ENCODE results near the gene UBL5. TPM values are rescaled to one million over a fixed set of nuclear protein-coding genes. Genes with fewer than 3 reads are reported as not detected.

Gene UBL5
- polyA plus RNA-seq, 1 donor from 2014 or later: 1,364 TPM

- H3K9me2 ChIP-seq (ENCODE audit: insufficient read depth, low read length): no peaks in the 10 kb centered on the region
- no peak for TF ChIP-seq POLR2AphosphoS5 (IDR thresholded peaks at IDR 0.05)
- TF ChIP-seq RAD21 (conservative IDR thresholded peaks at IDR 0.05): no peak
- TF ChIP-seq, protein P1, sequence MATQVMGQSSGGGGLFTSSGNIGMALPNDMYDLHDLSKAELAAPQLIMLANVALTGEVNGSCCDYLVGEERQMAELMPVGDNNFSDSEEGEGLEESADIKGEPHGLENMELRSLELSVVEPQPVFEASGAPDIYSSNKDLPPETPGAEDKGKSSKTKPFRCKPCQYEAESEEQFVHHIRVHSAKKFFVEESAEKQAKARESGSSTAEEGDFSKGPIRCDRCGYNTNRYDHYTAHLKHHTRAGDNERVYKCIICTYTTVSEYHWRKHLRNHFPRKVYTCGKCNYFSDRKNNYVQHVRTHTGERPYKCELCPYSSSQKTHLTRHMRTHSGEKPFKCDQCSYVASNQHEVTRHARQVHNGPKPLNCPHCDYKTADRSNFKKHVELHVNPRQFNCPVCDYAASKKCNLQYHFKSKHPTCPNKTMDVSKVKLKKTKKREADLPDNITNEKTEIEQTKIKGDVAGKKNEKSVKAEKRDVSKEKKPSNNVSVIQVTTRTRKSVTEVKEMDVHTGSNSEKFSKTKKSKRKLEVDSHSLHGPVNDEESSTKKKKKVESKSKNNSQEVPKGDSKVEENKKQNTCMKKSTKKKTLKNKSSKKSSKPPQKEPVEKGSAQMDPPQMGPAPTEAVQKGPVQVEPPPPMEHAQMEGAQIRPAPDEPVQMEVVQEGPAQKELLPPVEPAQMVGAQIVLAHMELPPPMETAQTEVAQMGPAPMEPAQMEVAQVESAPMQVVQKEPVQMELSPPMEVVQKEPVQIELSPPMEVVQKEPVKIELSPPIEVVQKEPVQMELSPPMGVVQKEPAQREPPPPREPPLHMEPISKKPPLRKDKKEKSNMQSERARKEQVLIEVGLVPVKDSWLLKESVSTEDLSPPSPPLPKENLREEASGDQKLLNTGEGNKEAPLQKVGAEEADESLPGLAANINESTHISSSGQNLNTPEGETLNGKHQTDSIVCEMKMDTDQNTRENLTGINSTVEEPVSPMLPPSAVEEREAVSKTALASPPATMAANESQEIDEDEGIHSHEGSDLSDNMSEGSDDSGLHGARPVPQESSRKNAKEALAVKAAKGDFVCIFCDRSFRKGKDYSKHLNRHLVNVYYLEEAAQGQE (IDR thresholded peaks at IDR 0.05; ENCODE audit: borderline replicate concordance): no peak
- TF ChIP-seq MXI1 (conservative IDR thresholded peaks at IDR 0.05; ENCODE audit: poor library complexity, severe bottlenecking): no peak
- TF ChIP-seq EP300 (conservative IDR thresholded peaks at IDR 0.05; ENCODE audit: poor library complexity, severe bottlenecking): no peak
- no peak for TF ChIP-seq TAF1 (IDR thresholded peaks at IDR 0.05; ENCODE audit: low read depth)
- no peak for TF ChIP-seq SMC3 (conservative IDR thresholded peaks at IDR 0.05; ENCODE audit: poor library complexity)
- no peak for TF ChIP-seq EZH2 (IDR thresholded peaks at IDR 0.05; ENCODE audit: borderline replicate concordance, insufficient read depth, low read length, poor library complexity, severe bottlenecking)
- no peak for TF ChIP-seq CTCF (IDR thresholded peaks at IDR 0.05; ENCODE audit: poor library complexity, severe bottlenecking)
- H3K4me2 ChIP-seq (ENCODE audit: low read length): no peak overlapping the region
- no peaks in the 10 kb centered on the region for H3K36me3 ChIP-seq (ENCODE audit: insufficient read depth, low read length)
- H4K20me1 ChIP-seq (ENCODE audit: insufficient read depth): no peaks in the 10 kb centered on the region
- no peak overlapping the region for H3K4me3 ChIP-seq (ENCODE audit: low read length)
- H3F3A ChIP-seq (ENCODE audit: insufficient read depth, low read length, poor library complexity, severe bottlenecking): no peaks in the 10 kb centered on the region
- no peaks in the 10 kb centered on the region for H3K79me2 ChIP-seq (replicated peaks; ENCODE audit: insufficient read depth, low read length)
- no peaks in the 10 kb centered on the region for H3K9me3 ChIP-seq (ENCODE audit: low read length)
- H2AFZ ChIP-seq (ENCODE audit: low read depth, low read length): no peak overlapping the region
- H3K27me3 ChIP-seq (ENCODE audit: insufficient read depth, low read depth, low read length): no peaks in the 10 kb centered on the region
- no peak overlapping the region for H3K27ac ChIP-seq (ENCODE audit: low read length)
- H3K9ac ChIP-seq (ENCODE audit: low read length): no peak overlapping the region
Observed at GRCh38 chr19:9801976-9802375, 25.7 kb upstream of the UBL5 start.

DNA sequence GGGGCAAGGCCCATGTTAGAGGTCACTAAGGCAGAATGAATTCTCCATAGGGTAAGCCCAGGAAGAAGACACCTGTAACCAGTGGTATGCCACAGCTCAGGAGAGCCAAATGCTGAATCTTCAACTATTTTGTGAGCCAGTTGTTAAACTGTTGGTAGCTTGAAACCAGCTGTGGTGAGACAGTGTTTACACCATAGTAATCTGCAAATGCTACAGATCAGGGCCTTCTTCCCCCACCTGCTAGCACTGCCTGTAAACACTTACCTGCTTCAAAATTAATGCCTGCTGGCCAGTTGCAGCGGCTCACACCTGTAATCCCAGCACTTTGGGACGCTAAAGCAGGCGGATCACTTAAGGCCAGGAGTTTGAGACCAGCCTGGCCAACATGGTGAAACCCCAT is 20.9 kb upstream of the UBL5 start:
- H3K9ac ChIP-seq (ENCODE audit: low read length): no peak overlapping the region
- no peak overlapping the region for H3K4me2 ChIP-seq (ENCODE audit: low read length)
- H3K79me2 ChIP-seq (replicated peaks; ENCODE audit: insufficient read depth, low read length): no peaks in the 10 kb centered on the region
- no peaks in the 10 kb centered on the region for H3K36me3 ChIP-seq (ENCODE audit: insufficient read depth, low read length)
- H3K27ac ChIP-seq (ENCODE audit: low read length): no peak overlapping the region
- TF ChIP-seq MXI1 (conservative IDR thresholded peaks at IDR 0.05; ENCODE audit: poor library complexity, severe bottlenecking) (no peak), TAF1 (IDR thresholded peaks at IDR 0.05; ENCODE audit: low read depth) (no peak), SMC3 (conservative IDR thresholded peaks at IDR 0.05; ENCODE audit: poor library complexity) (no peak), EP300 (conservative IDR thresholded peaks at IDR 0.05; ENCODE audit: poor library complexity, severe bottlenecking) (no peak), EZH2 (IDR thresholded peaks at IDR 0.05; ENCODE audit: borderline replicate concordance, insufficient read depth, low read length, poor library complexity, severe bottlenecking) (no peak)
- TF ChIP-seq, protein P1 (IDR thresholded peaks at IDR 0.05; ENCODE audit: borderline replicate concordance): no peak
- no peaks in the 10 kb centered on the region for H3F3A ChIP-seq (ENCODE audit: insufficient read depth, low read length, poor library complexity, severe bottlenecking)
- no peak overlapping the region for H2AFZ ChIP-seq (ENCODE audit: low read depth, low read length)
- H3K4me3 ChIP-seq (ENCODE audit: low read length): no peak overlapping the region
- no peaks in the 10 kb centered on the region for H3K9me2 ChIP-seq (ENCODE audit: insufficient read depth, low read length)
- H3K9me3 ChIP-seq (ENCODE audit: low read length): no peaks in the 10 kb centered on the region
- H4K20me1 ChIP-seq (ENCODE audit: insufficient read depth): no peaks in the 10 kb centered on the region
- no peaks in the 10 kb centered on the region for H3K27me3 ChIP-seq (ENCODE audit: insufficient read depth, low read depth, low read length)
